Fibroblast of skin of right quadriceps (primary cell): ENCODE measurements around the gene DNAJC27.
A peak's percentile ranks its signal among the peaks of the same experiment; 100 is the strongest.

Source experiments
- DNase-seq: peaks from one replicate; pipeline ENCODE4 v3.0.0-alpha.2; 2013

Gene DNAJC27

DNA sequence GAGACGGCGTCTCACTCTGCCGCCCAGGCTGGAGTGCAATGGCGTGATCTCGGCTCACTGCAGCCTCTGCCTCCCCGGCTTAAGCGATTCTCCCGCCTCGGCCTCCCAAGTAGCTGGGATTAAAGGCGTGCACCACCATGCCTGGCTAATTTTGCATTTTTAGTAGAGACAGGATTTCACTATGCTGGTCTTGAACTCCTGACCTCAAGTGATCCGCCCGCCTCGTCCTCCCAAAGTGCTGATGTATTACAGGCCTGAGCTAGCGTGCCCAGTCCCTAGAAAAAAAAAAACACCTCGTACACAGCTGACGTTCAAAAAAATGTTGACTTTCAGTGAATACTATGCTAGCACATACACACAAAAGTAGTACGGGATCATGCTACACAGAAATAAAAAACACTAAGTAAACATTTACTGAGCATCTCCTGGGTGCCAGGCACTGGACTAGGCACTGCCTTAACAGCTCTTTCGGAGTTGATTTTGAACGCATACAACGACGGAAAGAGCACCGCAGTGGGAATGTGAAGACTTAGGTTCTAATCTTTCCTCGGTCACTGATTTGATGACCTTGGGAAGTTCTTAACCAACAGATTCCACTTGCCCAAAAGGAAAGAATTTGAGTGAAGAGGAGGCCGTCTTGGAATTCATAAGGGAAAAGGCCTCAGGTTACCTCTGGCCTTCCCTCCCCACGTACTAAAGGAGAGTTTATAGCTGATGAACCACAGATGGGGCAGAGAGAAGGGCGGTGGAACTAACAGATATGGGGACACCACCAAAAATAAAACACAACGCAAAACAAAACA, 1.1 kb downstream of the DNAJC27 start:
- no peak for DNase-seq

DNA sequence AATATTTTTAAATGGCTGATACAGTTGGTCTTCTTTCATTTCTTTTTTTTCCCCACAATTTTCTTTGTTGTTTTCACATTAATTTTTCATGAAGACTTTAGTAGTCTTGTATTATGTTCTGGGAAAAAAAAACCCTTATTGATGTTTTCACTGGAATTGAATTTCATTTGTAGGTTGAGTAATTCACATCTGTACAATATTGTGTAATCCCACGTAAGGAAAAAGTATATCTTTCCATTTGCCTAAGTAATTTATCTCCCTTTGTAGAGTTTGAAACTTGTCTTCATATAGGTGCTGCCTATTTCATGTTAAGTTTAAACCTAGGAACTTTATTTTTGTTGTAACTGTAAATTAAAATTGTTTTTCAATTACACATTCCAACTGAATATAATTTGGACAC, 2.0 kb downstream of the DNAJC27 start:
- peak; percentile 2 for DNase-seq

DNA sequence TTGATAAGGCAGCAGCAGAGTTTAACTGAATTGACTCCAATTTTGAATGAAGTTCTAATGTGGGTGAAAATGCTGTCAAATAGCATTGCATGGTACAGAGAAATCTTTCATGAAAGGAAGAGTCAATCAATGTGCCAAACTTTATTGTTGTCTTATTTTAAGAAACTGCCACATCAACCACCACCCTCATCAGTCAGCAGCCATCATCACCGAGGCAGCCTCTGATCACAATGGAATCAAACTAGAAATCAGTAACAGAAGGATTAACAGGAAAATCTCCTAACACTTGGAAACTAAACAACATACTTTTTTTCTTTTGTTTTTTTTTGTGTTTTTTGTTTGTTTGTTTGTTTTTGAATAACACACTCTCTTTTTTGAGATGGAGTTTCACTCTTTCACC, 9.9 kb downstream of the DNAJC27 start:
- DNase-seq, result no peak

DNA sequence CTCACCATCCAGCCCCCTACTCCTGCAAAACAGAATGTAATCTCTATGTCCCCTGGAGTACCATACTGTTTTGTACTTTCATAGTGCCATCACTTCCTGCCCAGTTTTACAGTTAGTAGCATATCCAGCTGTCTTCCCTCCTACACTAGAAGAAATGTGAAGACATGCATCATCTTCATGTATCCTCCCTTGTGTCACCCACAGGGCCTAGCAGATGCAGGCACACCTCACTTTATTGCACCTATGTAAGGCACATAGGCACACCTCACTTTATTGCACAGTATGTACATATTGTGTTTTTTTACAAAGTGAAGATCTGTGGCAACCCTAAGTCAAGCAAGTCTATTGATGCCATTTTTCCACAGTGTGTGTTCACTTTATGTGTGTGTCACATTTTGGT, 12.0 kb downstream of the DNAJC27 start:
- DNase-seq, result no peak

DNA sequence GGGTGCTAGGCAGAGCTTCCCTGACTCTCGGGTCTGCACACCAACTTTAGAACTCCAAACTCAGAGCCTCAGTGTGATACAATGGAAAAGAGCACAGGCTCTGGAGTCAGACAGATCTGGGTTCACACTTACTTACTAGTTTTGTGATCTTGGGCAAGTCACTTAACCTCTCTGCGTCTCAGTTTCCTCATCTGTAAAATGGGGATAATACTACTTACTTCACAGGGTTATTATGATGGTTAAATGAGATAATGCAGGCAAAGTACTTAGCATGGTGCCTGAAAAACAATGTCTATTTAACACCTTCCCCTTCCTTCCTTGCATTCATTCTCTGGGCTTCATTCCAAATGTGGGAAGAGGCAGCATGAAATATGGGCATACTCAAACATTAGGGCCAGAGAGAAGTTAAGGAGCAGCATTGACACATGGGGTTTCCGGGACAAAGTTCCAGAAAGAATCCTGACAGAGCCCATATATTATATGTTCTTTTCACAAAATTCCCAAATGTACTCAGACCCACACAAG, 13.3 kb downstream of the DNAJC27 start:
- no peak for DNase-seq

DNA sequence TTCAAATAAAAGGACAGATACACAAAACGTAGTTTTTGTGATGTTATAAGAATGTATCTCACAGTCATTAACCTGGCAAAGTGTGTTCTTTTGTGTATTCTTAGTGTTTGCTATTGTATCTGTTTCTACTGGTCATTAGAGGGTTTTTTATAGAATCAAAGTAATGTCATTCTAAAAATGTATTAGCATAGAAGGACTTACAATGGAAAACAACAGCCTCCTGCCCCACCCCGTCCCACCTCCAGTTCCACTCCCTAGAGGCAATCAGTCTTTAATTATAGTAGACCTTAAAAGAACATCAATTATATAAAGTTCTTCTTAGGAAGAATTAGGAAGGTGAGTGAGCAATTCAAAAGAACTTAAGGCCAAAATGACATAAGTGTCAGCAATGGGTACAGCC, 13.8 kb downstream of the DNAJC27 start:
- no peak for DNase-seq

DNA sequence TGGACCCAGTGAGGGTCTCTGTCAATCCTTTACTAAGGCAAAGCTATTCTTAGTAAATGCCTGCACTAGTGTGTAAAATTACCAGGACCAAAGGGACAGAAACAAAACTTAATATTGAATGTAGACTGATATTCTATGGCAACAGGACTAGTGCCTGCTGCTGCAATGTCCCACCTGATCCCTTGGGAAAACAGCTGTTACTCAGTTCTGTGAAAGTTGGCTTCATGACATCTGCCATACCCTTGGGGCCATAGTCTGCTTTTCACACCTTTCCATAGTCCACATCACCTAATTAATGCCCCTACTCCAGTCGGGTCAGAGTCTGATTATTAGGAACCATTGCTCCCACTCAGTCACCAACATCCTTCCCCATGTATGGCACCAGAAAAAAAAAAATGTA, 14.5 kb downstream of the DNAJC27 start:
- no peak for DNase-seq

DNA sequence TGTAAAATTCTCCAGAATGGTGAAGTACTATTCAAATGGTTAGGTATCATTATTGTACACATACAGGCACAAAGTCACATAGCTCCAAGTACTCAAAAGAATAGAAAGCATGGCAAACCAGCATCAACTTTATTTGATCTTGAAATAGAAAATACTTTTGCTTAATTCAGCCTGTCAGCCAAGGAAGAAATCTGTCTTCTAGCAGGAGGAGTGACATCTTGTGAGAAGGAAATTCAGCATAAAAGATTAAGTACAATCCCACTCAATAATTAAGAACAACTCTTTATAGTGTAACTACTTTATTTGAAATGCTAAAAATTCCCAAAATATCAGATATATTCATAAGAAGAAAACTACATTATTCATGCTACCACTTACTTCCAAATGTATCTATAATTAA, 15.8 kb downstream of the DNAJC27 start:
- DNase-seq, result no peak

DNA sequence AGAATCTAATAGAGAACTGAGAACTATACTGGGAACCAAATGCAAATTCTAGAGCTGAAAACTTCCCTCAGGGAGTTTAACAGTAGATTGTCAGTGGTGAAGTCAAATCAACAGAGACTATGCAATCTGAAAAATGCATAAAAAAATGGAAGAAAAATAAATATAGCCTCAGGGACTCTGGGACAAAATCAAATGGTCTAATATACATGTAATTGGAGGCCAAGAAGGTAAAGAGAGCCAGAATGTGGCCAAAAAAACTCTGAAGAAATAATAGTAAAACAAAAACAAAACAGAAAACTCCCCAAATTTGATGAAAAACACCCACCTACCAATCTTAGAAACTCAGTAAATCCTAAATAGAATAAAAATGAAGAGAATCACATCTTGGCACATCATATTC, 16.5 kb downstream of the DNAJC27 start:
- DNase-seq, result no peak

DNA sequence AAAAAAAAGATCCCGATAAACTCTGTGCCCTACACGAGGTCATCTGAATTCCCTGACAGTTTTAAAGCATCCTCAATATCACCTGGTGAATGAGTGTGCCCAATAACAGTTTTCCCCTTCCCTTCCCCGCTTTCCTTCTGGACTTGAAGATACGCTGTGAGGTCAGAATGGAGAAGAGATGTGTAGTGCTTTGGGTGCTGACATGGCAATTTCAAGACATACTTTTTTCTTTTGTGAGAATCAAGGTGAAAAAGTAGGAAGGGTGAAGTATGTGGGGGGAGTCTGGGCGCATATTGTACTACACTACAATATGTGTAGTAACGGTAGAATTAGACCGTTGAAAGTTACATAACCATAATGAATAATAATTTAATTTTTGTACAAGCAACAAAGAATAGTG, 21.7 kb downstream of the DNAJC27 start:
- no peak for DNase-seq

DNA sequence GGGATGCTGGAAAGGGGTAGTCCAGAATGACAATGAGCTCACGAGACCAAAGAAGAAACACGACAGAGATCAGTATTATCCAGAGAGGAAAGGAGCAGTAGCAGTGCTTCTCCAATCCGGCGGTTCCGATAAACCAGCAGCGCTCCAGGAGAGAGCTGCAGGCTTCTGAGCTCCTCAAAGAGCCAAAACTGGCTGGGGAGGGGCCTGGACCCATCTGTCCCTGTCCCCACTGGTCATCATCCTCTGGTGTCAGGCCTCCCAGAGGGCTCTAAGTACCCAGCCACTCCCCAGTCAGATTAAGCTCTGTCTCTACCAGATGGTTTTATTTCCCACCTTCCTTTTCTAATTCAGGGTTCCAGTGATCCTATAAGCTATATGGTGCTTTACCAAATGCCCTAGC, 23.2 kb downstream of the DNAJC27 start:
- no peak for DNase-seq

DNA sequence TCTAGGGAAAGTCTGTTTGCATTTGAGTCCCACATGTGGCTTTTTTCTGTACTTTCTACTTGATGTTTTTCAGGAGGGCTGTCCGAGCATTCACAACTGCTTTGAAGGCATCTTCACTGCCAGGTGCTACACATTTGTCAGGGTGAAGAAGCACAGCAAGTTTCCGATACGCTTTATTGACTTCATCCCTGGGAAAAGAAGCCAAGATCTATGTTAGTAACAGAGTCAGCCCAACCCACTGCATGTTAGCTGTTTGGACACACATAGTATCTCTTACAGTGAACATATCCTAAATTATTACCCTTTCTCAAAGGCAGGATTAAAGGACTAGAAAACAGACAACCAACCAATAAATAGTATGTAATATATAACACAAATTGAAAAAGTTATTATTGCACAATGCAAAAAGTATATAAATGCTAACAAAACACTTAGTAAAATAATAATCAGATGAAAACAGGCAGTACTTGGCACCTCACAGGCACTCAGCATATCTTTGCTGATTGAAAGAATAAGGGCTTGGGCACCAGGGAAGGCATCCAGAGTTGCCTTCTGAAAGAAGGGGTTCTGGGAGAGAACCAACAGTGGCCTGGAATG, 24.1 kb downstream of the DNAJC27 start:
- DNase-seq, result no peak

DNA sequence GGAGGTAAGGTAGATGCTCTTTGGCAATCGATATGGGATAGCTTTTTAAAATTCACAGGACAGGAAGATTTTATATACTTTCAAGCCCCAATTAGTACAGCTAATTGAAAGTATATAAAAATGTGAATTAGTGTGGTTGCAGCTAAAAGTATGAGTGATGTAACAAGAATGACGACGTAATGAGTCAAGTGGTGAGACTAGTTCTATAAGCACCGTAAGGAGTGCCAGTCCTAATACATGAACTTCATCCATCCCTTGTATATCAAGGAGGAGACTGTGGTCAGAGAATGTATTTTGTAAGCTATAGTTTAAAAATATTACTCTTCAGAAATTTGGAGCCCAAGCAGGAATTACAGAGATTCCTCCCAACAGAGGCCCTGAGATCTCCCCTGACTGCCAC, 25.8 kb downstream of the DNAJC27 start:
- peak; percentile 39 for DNase-seq

DNA sequence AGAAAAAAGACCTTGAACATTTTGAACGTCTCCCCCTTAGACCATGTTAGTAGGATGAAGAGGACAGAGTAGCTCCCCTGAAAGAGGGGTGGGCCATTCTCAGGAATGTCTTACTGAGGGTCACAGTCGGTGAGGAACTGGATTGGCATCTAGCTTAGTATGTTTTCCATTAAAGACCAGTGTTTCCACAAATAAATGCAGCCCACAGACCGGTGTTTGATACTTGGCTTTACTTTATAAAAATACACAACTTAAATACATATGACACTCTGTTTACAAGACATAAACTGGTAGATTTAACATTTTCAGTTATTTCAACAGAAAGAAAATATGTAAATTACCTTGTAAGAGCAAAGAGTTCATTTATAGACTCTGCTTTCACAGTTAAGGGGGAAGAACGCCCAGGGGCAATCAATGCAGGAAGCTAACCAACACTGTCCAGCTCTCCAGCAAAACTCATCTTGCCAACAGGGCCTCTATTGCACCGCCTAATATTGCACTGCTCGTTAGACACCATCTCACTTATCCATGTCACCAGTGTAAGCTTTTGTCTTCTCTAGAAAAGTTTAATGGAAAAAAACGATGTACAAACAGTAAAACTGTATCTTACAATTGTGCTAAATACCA, 28.2 kb downstream of the DNAJC27 start:
- DNase-seq, result no peak

DNA sequence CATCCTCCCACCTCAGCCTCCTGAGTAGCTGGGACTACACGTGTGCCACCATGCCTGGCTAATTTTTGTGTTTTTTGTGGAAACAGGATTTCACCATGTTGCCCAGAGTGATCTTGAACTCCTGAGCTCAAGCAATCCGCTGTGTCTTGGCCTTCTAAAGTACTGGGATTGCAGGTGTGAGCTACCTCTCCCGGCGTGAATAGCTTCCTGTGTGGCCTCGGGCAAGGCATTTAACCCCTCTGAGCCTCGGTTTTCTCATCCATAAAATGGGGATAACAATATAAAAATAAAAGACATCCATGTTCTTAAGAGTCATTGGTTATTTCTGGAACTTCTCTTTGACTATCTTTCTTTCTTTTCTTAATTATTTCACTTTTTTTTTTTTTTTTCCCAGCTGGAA, 32.4 kb downstream of the DNAJC27 start:
- no peak for DNase-seq

DNA sequence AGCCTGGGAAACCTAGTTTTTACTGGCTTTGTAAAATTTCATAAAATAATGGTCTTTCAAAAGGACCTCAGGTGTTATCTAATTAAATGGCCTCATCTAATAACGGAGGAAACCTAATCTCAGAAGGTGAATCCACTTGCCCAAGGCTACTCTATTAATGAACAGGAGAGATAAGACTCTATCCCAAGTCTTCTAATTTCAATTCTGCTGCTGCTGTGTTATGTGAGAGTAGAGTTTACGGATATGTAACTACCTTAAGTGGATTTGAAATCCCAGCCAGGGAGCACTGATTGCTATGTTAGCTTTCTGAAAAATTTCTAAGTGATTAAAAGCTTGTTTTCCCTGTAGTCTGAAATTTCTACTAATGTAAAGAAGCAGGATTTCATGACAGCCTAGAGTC, 34.5 kb downstream of the DNAJC27 start:
- DNase-seq, result no peak

DNA sequence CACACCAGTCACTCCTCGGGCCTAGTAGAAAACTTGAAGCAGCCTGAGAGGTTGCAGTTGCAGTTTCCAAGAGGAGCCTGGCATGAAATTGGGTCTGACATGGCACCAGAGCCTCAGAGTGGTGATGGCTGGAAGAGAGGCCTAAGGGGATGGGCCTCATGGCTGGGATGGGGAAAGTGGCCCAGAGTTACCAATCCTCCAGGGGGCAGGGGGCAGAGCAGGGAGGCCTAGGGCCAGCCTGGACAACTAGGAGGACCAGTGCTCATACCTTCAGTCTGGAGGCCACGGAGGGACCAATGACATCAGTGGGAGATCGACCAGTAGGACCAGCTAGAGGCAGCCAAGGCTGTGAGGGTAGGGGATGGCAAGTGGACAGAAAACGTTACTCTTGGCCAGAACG, 36.6 kb downstream of the DNAJC27 start:
- no peak for DNase-seq

DNA sequence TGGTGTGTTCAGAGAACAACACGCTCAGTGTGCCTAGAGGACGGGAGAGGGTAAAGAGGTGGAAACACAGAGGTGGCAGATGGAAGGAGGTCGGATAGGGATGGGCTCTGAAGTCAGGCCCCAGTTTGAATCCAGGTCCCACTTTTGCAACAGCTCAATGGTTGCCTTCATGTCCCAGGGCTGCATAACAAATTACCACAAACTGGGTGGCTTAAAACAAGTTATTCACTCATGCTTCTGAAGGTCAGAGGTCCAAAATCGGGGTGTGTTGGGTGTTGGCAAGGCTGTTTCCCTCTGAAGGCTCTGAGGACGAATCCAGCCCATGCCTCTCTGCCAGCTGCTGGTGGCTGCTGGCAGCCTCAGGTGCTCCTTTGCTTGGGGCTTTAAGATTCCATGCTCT, 39.0 kb downstream of the DNAJC27 start:
- DNase-seq, result no peak

DNA sequence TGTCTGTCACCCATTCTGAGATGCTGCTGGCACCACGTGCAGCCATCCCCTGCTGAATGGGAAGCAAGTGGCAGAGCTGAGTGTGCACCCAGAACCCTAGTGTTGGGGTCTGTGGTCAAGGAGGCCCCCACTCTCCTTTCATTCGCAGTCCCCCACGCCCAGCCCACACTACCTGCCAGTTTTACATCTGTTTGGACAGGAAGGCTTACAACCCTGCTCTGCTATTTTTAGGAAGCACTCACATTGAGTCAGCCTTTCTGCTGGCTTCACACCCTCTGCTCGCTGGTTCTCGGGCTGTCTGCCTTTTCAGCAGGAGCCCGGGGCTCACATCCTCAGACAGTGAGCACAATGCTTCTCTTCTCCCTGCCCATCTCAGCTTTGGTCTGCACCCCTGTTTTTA, 41.0 kb downstream of the DNAJC27 start:
- DNase-seq, result no peak

DNA sequence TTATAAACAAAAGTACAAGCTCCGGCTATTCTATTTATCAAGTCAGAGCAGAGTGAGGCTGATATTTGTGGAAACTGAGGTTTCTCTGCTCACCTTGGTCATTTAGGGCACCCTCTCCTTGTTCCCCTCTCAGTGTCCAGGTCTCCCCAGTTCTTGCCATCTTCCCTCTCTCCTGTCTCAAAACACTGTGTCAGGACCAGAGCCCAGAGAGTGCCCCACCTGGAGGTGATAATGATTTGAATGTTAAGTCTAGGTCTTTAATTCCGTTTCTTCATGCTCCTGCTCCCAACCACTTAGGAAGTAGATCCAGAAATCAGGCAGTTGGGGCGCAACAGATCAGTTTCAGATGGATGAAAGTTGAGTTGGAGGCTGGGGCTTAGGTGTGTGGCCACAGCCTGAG, 42.5 kb downstream of the DNAJC27 start:
- DNase-seq, result no peak

DNA sequence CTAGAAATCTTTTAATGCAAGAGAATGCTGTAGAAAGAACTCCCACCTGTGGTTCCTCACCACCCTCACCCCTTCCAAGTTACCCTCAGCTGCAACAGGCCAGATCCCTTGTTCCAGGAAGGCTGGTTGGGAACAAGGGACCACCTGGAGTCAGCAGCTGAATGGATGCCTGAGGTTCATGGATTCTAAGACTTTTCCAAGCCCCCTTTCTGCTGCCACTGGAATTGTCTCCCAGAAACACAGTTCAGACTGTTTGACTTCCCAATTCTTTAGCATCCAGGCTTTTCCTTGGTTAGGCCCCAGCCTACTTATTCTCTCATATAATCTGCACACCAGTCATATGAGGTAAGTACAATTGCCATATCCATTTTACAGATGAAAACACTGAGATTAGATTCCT, 43.7 kb downstream of the DNAJC27 start:
- no peak for DNase-seq

DNA sequence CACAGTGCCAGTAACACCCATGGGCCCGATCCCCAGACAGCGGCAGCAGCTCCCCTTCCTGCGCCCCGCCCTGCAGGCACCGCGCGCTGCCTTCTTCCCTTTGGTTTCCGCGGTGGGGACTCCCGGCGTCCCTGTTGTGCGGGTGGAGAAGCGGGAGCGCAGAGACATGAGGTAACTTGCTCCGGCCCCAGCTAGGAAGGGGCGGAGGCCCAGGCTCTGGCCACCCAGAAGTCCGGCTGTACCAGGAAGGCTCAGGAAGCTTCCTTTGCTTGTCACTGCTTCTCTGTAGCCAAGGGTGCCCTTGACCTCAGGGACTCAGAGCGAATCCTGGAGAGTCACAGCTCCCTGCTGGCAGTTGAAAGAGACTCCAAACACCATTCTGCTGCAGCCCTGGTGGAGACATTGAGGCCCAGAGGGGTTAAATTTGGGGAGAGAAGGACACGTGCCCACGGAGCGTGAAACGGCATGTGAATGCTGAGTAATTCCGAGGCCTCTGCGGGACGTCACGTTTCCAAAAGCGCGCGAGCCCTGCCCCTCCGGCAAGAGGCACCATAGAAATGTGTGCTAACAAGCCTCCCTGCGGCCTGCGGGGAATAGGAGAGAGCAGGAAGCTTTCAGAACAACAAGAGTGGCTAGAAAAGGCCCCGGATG, 45.0 kb downstream of the DNAJC27 start:
- peak; percentile 34 for DNase-seq

DNA sequence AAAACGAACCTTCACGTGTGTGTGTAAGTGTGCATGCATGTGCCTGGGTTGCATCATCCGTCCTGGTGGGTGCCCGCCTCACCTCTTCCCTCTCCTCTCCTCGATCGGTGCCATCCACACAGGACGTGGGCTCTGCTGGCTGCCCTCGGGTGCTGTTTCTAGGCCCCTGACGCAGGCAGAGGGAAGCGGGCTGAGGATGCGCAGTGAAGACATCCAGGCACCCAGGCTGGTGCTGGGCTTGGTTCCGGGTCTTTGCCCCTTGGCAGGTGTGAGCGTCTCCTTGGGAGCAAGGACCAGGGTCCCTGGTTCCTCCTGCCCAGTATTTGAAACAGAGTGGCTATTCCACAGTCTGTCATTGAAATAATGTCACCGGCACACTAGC, 45.5 kb downstream of the DNAJC27 start:
- no peak for DNase-seq

DNA sequence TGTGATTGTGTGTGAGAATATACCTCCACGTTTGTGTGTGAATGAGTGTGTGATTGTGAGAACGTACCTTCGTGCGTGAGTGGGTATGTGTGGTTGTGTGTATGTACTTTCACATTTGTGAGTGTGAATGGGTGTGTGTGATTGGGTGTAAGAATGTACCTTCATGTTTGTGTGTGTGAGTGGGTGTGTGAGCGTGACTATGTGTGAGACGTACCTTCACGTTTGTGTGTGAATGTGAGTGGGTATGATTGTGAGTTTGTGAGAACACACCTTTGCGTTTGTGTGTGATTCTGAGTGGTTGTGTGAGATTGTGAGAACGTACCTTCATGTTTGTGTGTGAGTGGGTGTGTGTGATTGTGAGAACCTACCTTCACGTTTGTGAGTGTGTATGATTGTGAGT, 45.9 kb downstream of the DNAJC27 start:
- DNase-seq, result no peak
